ENCODE measurements around the gene TPH1.

The TPH1 gene

DNA sequence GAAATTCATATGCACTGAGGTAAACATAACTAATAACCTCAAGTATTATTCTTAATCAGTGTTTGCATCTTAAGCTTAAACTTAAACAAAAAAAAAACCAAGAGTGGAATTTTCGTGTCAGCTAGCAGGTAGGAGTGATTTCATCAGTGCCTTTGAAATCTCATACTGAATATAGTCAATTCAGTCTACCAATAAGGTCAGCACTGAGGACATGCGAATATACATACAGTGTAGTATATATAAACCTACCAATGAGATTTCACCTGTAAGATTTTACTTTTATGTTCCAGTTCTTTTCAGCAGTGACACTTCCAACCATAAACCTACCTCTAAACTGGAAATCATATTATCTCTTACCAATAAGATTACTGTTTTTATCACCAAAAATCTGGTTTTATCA is 32.8 kb upstream of the TPH1 start:
- H3K4me3 ChIP-seq (ENCODE audit: low read depth, low read length): no peak overlapping the region
- TF ChIP-seq, protein P1, sequence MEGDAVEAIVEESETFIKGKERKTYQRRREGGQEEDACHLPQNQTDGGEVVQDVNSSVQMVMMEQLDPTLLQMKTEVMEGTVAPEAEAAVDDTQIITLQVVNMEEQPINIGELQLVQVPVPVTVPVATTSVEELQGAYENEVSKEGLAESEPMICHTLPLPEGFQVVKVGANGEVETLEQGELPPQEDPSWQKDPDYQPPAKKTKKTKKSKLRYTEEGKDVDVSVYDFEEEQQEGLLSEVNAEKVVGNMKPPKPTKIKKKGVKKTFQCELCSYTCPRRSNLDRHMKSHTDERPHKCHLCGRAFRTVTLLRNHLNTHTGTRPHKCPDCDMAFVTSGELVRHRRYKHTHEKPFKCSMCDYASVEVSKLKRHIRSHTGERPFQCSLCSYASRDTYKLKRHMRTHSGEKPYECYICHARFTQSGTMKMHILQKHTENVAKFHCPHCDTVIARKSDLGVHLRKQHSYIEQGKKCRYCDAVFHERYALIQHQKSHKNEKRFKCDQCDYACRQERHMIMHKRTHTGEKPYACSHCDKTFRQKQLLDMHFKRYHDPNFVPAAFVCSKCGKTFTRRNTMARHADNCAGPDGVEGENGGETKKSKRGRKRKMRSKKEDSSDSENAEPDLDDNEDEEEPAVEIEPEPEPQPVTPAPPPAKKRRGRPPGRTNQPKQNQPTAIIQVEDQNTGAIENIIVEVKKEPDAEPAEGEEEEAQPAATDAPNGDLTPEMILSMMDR (IDR thresholded peaks at IDR 0.05; ENCODE audit: low read depth, low read length): no peak

DNA sequence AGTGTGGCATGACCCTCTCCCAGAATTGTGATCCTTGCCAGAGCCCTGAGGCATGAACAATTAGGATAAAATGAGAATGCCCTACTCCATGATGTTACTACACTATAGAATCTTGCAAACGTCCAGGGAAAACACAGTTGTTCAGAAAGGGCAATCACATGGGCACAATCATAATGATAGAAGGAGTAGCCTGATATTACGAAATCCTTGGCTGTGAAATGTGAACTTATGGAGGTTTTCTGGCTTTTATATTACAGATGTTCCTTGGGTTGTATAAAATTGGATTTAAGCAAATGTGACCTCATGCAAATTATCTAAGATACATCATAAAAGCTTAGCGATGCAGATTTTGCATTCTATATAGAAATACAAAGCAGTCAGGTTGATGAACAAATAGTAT is 29.4 kb upstream of the TPH1 start:
- TF ChIP-seq, protein P1 (IDR thresholded peaks at IDR 0.05; ENCODE audit: low read depth, low read length): no peak
- H3K4me3 ChIP-seq (ENCODE audit: low read depth, low read length): no peak overlapping the region

DNA sequence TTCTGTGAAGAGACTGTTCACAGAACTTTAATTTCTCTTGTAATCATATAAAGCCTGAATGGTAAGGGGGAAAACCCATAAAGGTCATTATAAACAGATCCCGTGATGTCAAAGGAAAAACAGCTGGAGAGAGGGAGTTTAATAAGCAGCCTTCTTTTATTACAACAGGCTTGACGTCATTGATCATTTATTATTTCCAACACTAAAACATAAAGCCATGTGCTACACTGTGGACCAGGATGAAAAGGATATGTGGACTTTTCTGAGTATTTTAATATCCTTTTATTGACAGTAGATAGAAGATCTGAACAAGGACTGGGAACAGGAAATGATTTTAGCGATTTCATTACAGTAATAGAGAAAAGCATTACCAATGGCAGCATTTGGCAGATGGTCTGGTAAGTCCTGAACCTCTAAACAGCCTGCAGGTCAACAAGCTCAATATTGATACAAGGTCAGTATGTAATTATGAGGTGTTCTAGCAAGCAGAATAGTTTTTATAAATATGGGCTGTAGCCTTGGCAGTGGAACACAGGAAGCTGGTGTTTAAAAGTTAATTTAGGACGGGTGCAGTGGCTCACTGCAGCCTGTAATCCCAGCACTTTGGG is 25.1 kb upstream of the TPH1 start:
- no peak overlapping the region for H3K4me3 ChIP-seq (ENCODE audit: low read depth, low read length)
- TF ChIP-seq, protein P1 (IDR thresholded peaks at IDR 0.05; ENCODE audit: low read depth, low read length): no peak

DNA sequence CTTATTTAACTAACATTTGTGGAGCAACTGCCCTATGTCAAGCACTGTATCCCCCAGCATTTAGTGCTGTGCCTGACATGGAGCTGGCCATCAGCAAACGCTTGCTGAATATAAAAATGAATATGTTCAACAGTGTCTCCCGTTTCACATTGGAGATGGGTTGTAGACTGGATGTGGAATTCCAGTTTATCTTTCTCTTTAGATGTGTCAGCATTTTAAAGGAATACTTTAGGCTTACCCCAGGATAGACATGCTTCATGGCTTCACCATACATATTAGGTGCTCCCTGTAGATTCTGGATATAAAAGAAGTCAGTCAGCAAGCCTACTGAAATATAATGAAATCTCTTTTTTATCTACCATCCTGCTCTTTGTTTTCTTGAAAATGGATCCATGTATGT is 21.3 kb upstream of the TPH1 start:
- no peak overlapping the region for H3K4me3 ChIP-seq (ENCODE audit: low read depth, low read length)
- TF ChIP-seq, protein P1 (IDR thresholded peaks at IDR 0.05; ENCODE audit: low read depth, low read length): no peak

DNA sequence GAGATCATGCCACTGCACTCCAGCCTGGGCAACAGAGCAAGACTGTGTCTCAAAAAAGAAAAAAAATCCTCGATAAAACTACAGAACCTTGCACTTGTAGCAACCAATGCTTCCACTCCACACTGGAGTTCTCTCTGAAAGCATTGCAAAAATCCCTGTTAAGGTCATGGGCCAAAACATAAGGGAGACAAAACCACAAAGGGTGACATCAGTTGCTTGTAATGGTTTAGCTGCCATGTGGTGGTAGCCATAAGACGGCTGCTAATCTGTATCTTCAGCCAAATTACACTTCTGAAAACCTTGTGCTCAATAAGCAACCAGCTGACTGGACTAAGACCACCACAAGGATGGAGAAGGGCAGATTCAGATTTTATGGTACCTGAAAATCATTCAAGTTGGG is 20.6 kb upstream of the TPH1 start:
- TF ChIP-seq, protein P1 (IDR thresholded peaks at IDR 0.05; ENCODE audit: low read depth, low read length): no peak
- H3K4me3 ChIP-seq (ENCODE audit: low read depth, low read length): no peak overlapping the region

DNA sequence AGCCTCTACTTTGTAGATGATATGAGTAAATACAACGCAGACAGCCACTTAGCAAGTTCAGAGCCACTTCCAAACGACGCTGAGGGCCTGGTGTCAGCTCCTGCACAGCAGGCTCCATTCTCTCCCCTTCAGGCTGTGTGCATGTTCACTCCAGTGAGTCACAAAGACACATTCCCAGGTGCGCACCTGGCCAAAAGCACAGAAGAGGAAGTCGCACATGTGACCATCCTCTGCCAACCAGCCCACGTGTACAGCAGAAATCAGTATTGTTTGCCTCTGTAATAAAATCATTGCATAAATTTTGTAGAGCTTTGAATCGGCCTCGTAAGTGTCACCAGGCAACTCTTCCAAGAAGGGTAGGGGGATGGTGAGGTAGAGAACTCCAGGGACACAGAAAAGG is 19.5 kb upstream of the TPH1 start:
- H3K4me3 ChIP-seq (ENCODE audit: low read depth, low read length): no peak overlapping the region
- TF ChIP-seq, protein P1 (IDR thresholded peaks at IDR 0.05; ENCODE audit: low read depth, low read length): no peak

DNA sequence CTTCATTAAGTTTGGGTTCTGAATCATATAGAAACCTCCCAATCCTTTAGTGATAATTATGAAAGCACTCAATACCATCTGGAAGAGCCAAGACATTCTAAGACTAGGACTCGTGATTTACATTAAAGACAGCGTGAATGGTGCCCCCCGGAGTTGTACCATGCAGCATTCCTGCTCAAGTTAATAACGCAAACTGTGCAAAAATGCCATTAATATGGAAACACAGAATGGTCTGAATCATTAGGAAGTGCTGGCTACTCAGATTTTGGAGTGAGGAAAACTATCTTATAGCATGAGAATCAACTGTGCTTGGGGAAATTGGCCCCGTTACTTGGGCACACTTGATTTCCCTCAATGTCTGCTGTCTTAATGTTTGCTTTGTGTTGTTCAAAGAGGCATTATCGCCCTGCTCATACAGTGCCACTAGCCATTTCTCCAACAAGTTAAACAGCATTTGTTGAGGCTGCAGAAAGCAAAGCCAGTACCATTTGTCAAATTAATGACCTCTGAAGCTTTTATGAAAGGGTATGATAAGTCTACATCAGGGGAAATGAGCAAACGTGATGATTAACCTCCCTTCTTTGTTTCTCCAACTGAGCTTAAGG is 18.5 kb upstream of the TPH1 start:
- no peak overlapping the region for H3K4me3 ChIP-seq (ENCODE audit: low read depth, low read length)
- TF ChIP-seq, protein P1 (IDR thresholded peaks at IDR 0.05; ENCODE audit: low read depth, low read length): no peak

Data from WI38 (cell line).